Vagina (tissue), 2 donors: Measurements from ENCODE around the gene PROSER2.

ENCODE experiments used
- CTCF ChIP-seq, 3 experiments: fragments of 450-650 bp in 2 of 3; fragments of 200-600 bp in 1 of 3; sonication (generic) in 1 of 3; IDR thresholded peaks; one replicate each; pipeline ENCODE4 v1.5.1; 2017 to 2019; ENCODE audit warnings: antibody characterized with exemption in 3 of 3, mild to moderate bottlenecking in 2 of 3, moderate library complexity in 2 of 3
- POLR2AphosphoS5 ChIP-seq, 2 donors: sonication (generic); formaldehyde crosslinking; IDR thresholded peaks; one replicate each; pipeline ENCODE4 v1.9.0; 2017; ENCODE audit warnings: antibody characterized with exemption in 2 of 2, mild to moderate bottlenecking in 2 of 2, low read depth in 1 of 2; ENCODE audit not compliant: insufficient read depth in 1 of 2

GRCh38 chr10:11880151-11881029 lies 57.2 kb downstream of the PROSER2 start:
- TF ChIP-seq POLR2AphosphoS5 (IDR thresholded peaks at IDR 0.05; ENCODE audit: insufficient read depth in 1 of 2, low read depth in 1 of 2): no peak
- no peak for TF ChIP-seq CTCF (IDR thresholded peaks at IDR 0.05)
